Measurements from ENCODE around the gene HYAL3. TPM values are rescaled to one million over a fixed set of nuclear protein-coding genes. Genes with fewer than 3 reads are reported as not detected.
A peak's percentile ranks its signal among the peaks of the same experiment; 100 is the strongest.

Gene HYAL3, protein sequence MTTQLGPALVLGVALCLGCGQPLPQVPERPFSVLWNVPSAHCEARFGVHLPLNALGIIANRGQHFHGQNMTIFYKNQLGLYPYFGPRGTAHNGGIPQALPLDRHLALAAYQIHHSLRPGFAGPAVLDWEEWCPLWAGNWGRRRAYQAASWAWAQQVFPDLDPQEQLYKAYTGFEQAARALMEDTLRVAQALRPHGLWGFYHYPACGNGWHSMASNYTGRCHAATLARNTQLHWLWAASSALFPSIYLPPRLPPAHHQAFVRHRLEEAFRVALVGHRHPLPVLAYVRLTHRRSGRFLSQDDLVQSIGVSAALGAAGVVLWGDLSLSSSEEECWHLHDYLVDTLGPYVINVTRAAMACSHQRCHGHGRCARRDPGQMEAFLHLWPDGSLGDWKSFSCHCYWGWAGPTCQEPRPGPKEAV
- polyA plus RNA-seq (ENCODE audit: insufficient read length) = 1.3 TPM

DNA sequence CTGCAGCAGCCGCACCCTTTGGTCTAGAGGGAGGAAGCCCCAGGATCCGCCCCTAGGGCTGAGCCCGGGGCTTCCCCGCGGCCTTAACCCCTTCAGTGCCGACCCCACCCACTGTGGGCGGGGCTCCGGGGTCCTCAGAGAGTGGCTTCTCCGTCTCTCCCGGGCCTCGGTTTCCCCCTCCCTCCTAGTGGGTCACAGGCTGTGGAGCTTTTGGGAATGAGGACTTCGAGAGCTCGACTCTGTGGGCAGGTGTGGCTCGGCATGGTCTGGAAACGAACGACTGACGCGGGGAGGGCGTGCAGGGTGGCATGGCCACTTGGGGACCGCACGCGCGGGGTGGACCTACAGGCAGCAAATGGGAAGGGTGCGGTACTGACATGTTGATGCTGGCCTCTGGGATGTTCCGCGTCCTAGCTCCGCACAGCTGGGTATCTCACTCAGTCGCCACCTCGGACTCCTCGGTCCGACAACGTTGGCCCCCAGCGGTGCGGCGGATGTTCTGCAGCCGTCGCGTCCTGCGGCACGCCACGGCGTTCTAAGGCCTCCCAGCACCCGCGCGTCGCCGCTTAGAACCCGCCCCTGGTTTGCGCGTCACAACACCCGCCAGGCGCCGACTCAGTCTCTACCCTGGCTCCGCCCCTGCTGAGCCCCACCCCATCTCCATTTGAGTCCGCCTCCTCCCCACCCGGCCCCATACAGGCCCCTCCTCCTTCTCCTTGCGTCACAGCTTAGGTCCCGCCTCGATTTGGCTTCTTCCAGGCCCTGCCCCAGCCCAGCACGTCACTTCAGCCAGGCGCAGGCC lies at the start of gene HYAL3, which contains the start of gene NAA80:
Gene HYAL3, minus strand, starts transcription at position 570 of the 802 bp plus-strand sequence. CDS start 3,803 bp downstream, outside the sequence.
Gene NAA80, minus strand, starts transcription at position 570 of the 802 bp plus-strand sequence. CDS start 1,942 bp downstream, outside the sequence.
- peak; percentile 99 for DNase-seq

- DNase-seq = peak; percentile 73
Measured at GRCh38 chr3:50347187-50347813, 48.1 kb upstream of the HYAL3 start.

- no peak for DNase-seq
Measured at GRCh38 chr3:50345586-50346234, 46.5 kb upstream of the HYAL3 start, which contains the start of gene ZMYND10. Gene ZMYND10, minus strand, starts transcription at chr3:50345732. Its CDS starts 153 bp downstream, at chr3:50345579.

- DNase-seq = no peak
Measured at GRCh38 chr3:50345008-50345407, 45.8 kb upstream of the HYAL3 start.

GRCh38 chr3:50342813-50343633 lies 43.8 kb upstream of the HYAL3 start:
- no peak for DNase-seq

- DNase-seq = no peak
Measured at GRCh38 chr3:50341996-50342650, 42.9 kb upstream of the HYAL3 start.

- no peak for DNase-seq
Measured at GRCh38 chr3:50341537-50341936, 42.3 kb upstream of the HYAL3 start.

DNA sequence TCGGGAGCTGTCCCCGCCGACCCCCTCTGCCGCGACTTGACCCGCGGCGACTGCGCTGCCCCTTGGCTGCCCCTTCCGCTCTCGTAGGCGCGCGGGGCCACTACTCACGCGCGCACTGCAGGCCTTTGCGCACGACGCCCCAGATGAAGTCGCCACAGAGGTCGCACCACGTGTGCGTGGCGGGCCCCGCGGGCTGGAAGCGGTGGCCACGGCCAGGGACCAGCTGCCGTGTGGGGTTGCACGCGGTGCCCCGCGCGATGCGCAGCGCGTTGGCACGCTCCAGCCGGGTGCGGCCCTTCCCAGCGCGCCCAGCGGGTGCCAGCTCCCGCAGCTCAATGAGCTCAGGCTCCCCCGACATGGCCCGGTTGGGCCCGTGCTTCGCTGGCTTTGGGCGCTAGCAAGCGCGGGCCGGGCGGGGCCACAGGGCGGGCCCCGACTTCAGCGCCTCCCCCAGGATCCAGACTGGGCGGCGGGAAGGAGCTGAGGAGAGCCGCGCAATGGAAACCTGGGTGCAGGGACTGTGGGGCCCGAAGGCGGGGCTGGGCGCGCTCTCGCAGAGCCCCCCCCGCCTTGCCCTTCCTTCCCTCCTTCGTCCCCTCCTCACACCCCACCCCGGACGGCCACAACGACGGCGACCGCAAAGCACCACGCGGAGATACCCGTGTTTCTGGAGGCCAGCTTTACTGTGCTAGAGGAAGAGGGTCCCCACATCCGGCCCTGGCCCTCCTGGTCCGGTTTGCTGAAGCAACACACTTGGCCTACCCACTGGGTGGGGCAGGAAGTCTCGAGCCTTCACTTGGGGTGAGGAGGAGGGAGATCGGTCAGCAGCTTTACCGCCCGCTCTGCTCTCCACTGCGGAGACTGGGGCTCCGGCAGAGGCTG lies 41.5 kb upstream of the HYAL3 start, which contains the start of gene RASSF1:
Gene RASSF1, minus strand, starts transcription at position 389 of the 882 bp plus-strand sequence. Its CDS starts 31 bp downstream, at position 358.
- DNase-seq = peak; percentile 91

DNA sequence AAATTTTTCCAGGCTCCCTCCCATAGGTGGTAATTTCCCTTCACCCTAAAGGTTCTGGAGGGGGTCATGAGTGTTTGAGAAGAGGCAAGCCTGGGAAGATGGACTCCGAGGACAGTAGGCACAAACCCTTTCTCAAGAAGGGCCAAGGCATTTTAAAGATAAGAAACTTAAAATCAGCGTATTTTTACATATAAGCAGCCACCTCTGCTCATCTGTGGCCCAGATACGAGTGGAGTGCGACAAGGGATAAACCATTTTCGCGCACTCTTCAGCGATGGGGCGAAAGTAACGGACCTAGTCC lies 40.9 kb upstream of the HYAL3 start:
- DNase-seq = no peak

DNA sequence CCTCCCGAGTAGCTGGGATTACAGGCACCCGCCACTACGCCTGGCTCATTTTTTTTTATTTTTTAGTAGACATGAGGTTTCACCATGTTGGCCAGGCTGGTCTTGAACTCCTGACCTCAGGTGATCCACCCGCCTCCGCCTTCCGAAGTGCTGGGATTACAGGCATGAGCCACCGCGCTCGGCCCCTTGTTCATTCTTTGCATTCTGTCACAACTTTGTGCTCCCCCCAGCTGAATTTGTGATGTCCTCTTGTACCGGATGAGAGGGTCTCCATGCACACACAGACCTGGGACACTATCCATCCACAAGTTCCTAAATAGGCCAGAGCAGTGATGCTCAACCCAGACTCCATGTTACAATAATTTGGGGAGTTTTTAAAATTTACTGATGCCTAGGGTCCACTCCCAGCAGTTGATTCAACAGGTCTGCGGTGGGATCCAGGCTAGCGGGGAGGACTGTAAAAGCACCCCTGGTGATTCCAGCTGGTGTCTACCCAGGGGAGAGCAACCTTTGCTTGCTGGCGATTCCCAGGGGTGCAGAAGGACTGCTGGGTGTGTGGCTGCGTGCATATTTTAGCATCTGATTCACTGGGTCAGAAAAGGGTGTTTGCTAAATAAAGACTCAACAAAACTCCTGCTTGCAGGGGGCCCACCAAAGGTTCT lies 40.4 kb upstream of the HYAL3 start:
- no peak for DNase-seq

DNA sequence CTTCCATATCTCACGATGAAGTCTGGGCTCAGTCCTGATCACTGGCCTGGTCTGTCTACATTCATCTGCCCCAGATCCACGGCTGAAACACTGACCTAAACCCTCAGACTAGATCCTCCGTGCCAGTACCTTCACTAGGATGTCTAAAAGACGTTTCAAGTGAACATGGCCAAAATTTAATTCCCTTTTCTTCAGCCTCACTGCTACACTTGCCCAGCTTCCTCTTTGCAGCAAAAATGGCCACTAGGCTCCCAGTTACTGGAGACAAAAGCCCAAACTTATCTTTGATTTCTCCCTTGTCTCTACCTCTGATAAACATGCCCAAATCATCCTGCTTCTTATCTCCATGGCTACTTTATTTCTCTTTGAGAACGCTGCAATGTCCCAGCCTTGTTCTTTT lies 39.8 kb upstream of the HYAL3 start:
- DNase-seq = no peak

DNA sequence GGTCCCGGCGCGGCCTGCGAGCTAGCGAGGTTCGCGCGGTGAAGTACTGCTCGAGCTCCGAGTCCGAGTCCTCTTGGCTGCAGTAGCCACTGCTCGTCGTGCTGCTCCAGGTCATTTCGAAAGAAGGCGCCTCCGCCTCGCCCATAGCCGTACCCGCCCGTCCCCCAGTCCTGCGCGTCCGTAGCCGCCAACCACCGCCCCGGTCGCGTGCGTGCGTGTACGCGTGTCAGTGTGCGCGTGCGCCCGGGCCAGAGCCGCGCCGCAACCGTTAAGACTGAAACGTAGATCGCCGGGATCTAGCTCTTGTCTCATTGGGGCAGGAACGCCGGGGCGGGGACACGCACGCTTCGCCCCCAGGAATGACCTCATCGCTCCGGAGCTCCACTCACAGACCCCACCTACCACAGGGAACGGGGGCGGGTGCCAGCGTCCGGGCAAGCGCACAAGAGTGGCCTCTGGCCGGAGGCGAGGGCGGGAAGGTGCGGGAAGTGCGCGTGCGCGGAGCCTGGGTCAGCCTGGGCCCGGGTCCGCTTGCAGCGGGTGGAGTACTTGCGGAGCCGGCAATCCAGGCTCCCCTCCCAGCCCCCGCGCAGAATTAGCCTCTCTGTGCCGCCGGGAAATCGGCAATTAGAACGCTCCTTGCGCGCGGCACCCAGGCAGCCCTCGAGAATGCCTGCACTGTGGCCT lies 38.1 kb upstream of the HYAL3 start:
- DNase-seq = peak; percentile 99

GRCh38 chr3:50336452-50337174 lies 37.4 kb upstream of the HYAL3 start:
- DNase-seq = no peak

DNA sequence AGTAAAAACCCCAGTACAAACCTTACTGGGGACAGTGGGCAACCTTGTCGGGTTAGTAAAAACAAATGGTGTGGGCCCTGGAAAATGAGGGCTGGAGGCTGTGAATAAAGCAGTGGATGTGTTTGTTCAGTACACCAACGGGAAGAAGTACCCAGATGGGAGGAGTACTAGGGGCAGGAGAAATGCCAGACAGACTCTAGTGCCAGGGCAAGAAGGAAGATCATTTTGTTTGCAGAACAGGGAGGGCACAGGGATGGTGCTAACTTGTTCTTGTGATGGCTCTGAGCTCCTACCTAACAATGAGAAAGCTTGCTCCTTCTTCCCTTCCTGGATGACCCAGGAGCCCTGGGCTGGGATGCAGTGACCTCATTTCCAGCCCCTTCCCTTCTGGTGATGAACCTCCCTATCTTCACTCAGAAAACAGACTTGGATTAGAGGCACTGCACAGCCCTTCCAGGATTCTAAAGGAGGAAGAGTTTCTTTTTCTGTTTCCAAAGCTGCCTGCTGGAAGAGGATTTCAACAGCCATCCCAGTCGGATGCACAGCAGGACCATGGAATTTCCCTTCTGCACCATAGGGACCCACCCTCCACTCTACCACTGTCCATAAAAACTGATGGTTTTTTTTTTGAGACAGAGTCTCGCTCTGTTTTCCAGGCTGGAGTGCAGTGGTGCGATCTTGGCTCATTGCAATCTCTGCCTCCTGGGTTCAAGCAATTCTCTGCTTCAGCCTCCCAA lies 35.3 kb upstream of the HYAL3 start:
- no peak for DNase-seq

DNA sequence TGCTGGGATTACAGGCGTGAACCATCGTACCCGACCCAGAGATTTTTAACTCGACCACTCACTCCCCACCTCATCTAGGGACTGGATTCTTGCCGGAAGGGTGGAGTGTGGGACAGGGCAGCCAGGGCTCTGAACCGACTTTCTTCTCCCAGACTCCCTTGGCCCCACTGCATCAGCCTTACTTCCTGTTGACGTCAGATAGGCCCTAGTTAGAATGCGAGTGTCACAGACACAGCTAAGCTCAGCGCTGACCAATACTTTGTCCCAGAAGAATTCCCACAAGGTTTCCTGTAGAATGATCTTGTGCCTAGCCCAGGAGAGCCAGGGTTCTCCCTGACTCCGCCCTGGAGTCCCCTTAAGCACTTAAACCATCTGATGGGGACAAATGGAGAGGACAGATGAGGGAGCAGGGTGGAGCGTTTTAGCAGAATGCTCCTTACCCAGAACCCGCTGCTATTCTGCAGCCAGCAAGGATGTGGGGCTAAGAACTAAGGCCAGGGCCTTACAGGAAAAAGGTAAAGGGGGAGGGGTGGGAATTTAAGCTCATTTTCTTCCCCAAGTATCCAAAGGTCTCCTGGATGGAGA lies 34.6 kb upstream of the HYAL3 start:
- DNase-seq = no peak

GRCh38 chr3:50331364-50331907 lies 32.2 kb upstream of the HYAL3 start:
- DNase-seq = no peak
